ENCODE data around the gene VBP1. TPM values are rescaled to one million over a fixed set of nuclear protein-coding genes. Genes with fewer than 3 reads are reported as not detected.
"Not testable (repeated sequence)": the region's sequence is repeated elsewhere in the genome, so short reads cannot be mapped to it uniquely, and the experiment has no call there.

Gene VBP1
- 72.7 TPM for total RNA-seq
- long read RNA-seq, transcript VBP1-201 (6 exons, 1,686 nt): major isoform, 109 of 114 reads
- long read RNA-seq, partial matches to known transcripts: 2 of 114 reads
- long read RNA-seq, other reads (novel, unspliced or antisense): 3 of 114 reads

- DNase-seq (peak; percentile 94), ATAC-seq (ENCODE audit: poor library complexity) (peak; percentile 99)
- intact Hi-C loops (cut with DNase I): no loop called here
These were observed at the start of gene VBP1 for GRCh38 chrX:155216179-155216939. Gene VBP1, plus strand, starts transcription at chrX:155216460. Its CDS starts 23 bp downstream, at chrX:155216483.

GRCh38 chrX:155169881-155170280, 46.4 kb upstream of the VBP1 start:
- no peak for DNase-seq
- intact Hi-C loops (cut with DNase I): no loop called here
- ATAC-seq (ENCODE audit: poor library complexity): no peak

GRCh38 chrX:155179346-155179997, 36.8 kb upstream of the VBP1 start:
- ATAC-seq (ENCODE audit: poor library complexity) (no peak), DNase-seq (no peak)
- intact Hi-C loops (cut with DNase I): no loop called here

GRCh38 chrX:155188786-155189185, 27.5 kb upstream of the VBP1 start:
- ATAC-seq (ENCODE audit: poor library complexity) (no peak), DNase-seq (no peak)
- intact Hi-C loops (cut with DNase I): no loop called here

GRCh38 chrX:155211208-155211607, 5.1 kb upstream of the VBP1 start:
- DNase-seq: no peak
- intact Hi-C loops (cut with DNase I): no loop called here
- ATAC-seq (ENCODE audit: poor library complexity): no peak

- intact Hi-C loops (cut with DNase I): no loop called here
- no peak for DNase-seq
- ATAC-seq (ENCODE audit: poor library complexity): no peak
These were observed 2.5 kb upstream of the VBP1 start for GRCh38 chrX:155213731-155214130.

- ATAC-seq (ENCODE audit: poor library complexity) (peak; percentile 42), DNase-seq (no peak)
- intact Hi-C loops (cut with DNase I): no loop called here
These were observed 649 bp upstream of the VBP1 start for GRCh38 chrX:155215443-155216178.

GRCh38 chrX:155216940-155217440, 730 bp downstream of the VBP1 start:
- ATAC-seq (ENCODE audit: poor library complexity) (no peak), DNase-seq (no peak)
- intact Hi-C loops (cut with DNase I): no loop called here

- DNase-seq: no peak
- intact Hi-C loops (cut with DNase I): no loop called here
- ATAC-seq (ENCODE audit: poor library complexity): no peak
These were observed 2.5 kb downstream of the VBP1 start for GRCh38 chrX:155218777-155219176.

- DNase-seq: no peak
- intact Hi-C loops (cut with DNase I): no loop called here
- no peak for ATAC-seq (ENCODE audit: poor library complexity)
These were observed 5.1 kb downstream of the VBP1 start for GRCh38 chrX:155221351-155221750.

GRCh38 chrX:155223746-155224145, 7.5 kb downstream of the VBP1 start:
- DNase-seq; intact Hi-C loops (cut with DNase I); ATAC-seq (ENCODE audit: poor library complexity): not testable (repeated sequence)

- no peak for DNase-seq
- no peak for ATAC-seq (ENCODE audit: poor library complexity)
- intact Hi-C loops (cut with DNase I): no loop called here
These were observed 9.5 kb downstream of the VBP1 start for GRCh38 chrX:155225774-155226173.

- ATAC-seq (ENCODE audit: poor library complexity) (no peak), DNase-seq (no peak)
- intact Hi-C loops (cut with DNase I): no loop called here
These were observed 14.9 kb downstream of the VBP1 start for GRCh38 chrX:155231163-155231562.

GRCh38 chrX:155235891-155236290, 19.6 kb downstream of the VBP1 start:
- ATAC-seq (ENCODE audit: poor library complexity) (no peak), DNase-seq (no peak)
- intact Hi-C loops (cut with DNase I): no loop called here

GRCh38 chrX:155237719-155238118, 21.5 kb downstream of the VBP1 start:
- ATAC-seq (ENCODE audit: poor library complexity): no peak
- intact Hi-C loops (cut with DNase I): no loop called here
- DNase-seq: no peak

GRCh38 chrX:155242300-155242699, 26.0 kb downstream of the VBP1 start:
- DNase-seq: no peak
- ATAC-seq (ENCODE audit: poor library complexity): no peak
- intact Hi-C loops (cut with DNase I): no loop called here

GRCh38 chrX:155246748-155247147, 30.5 kb downstream of the VBP1 start:
- intact Hi-C loops (cut with DNase I): no loop called here
- no peak for ATAC-seq (ENCODE audit: poor library complexity)
- DNase-seq: no peak

GRCh38 chrX:155247497-155247896, 31.2 kb downstream of the VBP1 start:
- intact Hi-C loops (cut with DNase I): no loop called here
- no peak for ATAC-seq (ENCODE audit: poor library complexity)
- no peak for DNase-seq

- ATAC-seq (ENCODE audit: poor library complexity) (no peak), DNase-seq (no peak)
- intact Hi-C loops (cut with DNase I): no loop called here
These were observed 35.1 kb downstream of the VBP1 start for GRCh38 chrX:155251391-155251790.
